ENCODE results near the gene HEXD.

DNA sequence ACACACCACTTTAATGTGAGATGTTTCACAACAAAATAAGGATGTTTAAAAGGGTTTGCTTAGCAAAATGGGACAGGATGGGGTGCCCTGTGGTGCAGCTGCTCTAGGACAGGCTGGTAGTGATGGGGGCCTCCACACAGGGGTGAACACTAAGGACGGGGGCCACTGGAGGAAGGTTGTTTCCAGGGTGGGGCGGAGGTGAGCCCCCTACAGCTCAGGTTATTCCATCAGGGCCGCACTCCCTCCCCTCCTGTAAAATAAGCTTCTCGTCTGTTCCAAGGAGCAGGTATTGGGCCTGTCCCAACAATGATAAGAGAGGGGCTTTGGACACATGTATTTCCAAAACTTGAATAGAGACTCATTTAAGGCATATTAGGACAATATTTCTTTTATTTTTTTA lies 1.9 kb upstream of the HEXD start:
- no peak for TF ChIP-seq POLR2A (IDR thresholded peaks at IDR 0.05; ENCODE audit: low read depth, low read length)
- TF ChIP-seq POLR2AphosphoS5 (IDR thresholded peaks at IDR 0.05; ENCODE audit: low read depth, low read length), result no peak
- TF ChIP-seq TAF1 (IDR thresholded peaks at IDR 0.05; ENCODE audit: borderline replicate concordance, low read depth, low read length), result no peak

All from GM12892 (cell line).